ENCODE data around the gene JPT2. TPM values are rescaled to one million over a fixed set of nuclear protein-coding genes. Genes with fewer than 3 reads are reported as not detected.

The JPT2 gene
- polyA plus RNA-seq, 3 donors = 5.4 to 7.5 (median 5.8) TPM

DNA sequence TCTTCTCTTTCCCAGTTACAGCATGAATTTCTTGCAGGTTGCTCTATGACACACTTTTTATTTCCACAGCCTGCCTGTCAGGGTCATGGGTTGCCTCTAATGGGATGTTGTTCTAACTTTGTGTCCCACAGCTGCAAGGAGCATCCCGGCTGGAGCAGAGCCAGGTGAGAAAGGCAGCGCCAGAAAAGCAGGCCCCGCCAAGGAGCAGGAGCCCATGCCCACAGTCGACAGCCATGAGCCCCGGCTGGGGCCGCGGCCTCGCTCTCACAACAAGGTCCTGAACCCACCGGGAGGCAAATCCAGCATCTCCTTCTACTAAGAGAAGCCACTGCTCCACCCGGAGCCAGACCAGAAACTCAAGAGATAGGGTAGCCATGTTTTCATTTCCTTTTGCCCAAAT is 20.6 kb downstream of the JPT2 start:
- no peaks in the 10 kb centered on the region for H3K27me3 ChIP-seq (ENCODE audit: control insufficient read depth in 2 of 2, insufficient read depth in 2 of 2, low read length in 2 of 2)
- H3K9ac ChIP-seq (ENCODE audit: insufficient read depth, low read length, poor library complexity, severe bottlenecking) = no peak overlapping the region
- DNase-seq = no peak
- H3K27ac Mint-ChIP-seq = peak overlapping the region in 3 of 7 donors; percentile 17 to 63 (median 40)
- no peaks in the 10 kb centered on the region for H3K4me1 ChIP-seq (ENCODE audit: control insufficient read depth in 1 of 2, insufficient read depth in 2 of 2, low read length in 2 of 2)
- no peak overlapping the region for H3K27ac ChIP-seq (ENCODE audit: low read depth in 1 of 2, low read length in 2 of 2)
- no peaks in the 10 kb centered on the region for H3K79me2 ChIP-seq (ENCODE audit: insufficient read depth, low read length)
- H3K4me3 ChIP-seq (replicated peaks in 1 of 3; ENCODE audit: low read depth in 2 of 3, low read length in 3 of 3) = no peak overlapping the region
- H3K36me3 Mint-ChIP-seq = peaks cover 54 to 74% of the 10 kb centered on the region in 2 donors
- H3K4me3 Mint-ChIP-seq = no peak overlapping the region
- 94% methylated on average over 5 of the region's 10 CpGs for WGBS (ENCODE audit: insufficient coverage)
- peaks cover 13 to 91% of the 10 kb centered on the region in 2 donors for H3K36me3 ChIP-seq (replicated peaks in 1 of 2; ENCODE audit: control insufficient read depth in 1 of 2, insufficient read depth in 2 of 2, low read length in 2 of 2)
- intact Hi-C loops (cut with micrococcal nuclease) = no loop called here
- H3K9me3 ChIP-seq (replicated peaks in 1 of 2; ENCODE audit: control insufficient read depth in 1 of 2, insufficient read depth in 1 of 2, low read length in 2 of 2) = no peaks in the 10 kb centered on the region
- no peak overlapping the region for H2AFZ ChIP-seq (ENCODE audit: insufficient read depth, low read depth, low read length, poor library complexity, severe bottlenecking)
- TF ChIP-seq, protein P1, sequence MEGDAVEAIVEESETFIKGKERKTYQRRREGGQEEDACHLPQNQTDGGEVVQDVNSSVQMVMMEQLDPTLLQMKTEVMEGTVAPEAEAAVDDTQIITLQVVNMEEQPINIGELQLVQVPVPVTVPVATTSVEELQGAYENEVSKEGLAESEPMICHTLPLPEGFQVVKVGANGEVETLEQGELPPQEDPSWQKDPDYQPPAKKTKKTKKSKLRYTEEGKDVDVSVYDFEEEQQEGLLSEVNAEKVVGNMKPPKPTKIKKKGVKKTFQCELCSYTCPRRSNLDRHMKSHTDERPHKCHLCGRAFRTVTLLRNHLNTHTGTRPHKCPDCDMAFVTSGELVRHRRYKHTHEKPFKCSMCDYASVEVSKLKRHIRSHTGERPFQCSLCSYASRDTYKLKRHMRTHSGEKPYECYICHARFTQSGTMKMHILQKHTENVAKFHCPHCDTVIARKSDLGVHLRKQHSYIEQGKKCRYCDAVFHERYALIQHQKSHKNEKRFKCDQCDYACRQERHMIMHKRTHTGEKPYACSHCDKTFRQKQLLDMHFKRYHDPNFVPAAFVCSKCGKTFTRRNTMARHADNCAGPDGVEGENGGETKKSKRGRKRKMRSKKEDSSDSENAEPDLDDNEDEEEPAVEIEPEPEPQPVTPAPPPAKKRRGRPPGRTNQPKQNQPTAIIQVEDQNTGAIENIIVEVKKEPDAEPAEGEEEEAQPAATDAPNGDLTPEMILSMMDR (IDR thresholded peaks at IDR 0.05) = no peak
- no peaks in the 10 kb centered on the region for H3K27me3 Mint-ChIP-seq (ENCODE audit: low read depth in 3 of 3)
- H3K4me1 Mint-ChIP-seq = no peaks in the 10 kb centered on the region
- no peaks in the 10 kb centered on the region for H3K9me3 Mint-ChIP-seq
- no peak overlapping the region for H3K4me2 ChIP-seq (replicated peaks; ENCODE audit: extremely low read depth, low read length, poor library complexity, severe bottlenecking)
- no peaks in the 10 kb centered on the region for H4K20me1 ChIP-seq (ENCODE audit: insufficient read depth, low read length)

DNA sequence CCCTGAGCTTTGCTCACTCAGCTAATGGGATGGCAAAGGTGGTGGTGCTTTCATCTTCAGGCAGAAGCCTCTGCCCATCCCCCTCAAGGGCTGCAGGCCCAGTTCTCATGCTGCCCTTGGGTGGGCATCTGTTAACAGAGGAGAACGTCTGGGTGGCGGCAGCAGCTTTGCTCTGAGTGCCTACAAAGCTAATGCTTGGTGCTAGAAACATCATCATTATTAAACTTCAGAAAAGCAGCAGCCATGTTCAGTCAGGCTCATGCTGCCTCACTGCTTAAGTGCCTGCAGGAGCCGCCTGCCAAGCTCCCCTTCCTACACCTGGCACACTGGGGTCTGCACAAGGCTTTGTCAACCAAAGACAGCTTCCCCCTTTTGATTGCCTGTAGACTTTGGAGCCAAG is 22.2 kb downstream of the JPT2 start:
- H3K79me2 ChIP-seq (ENCODE audit: insufficient read depth, low read length) = no peaks in the 10 kb centered on the region
- H4K20me1 ChIP-seq (ENCODE audit: insufficient read depth, low read length) = no peaks in the 10 kb centered on the region
- no peak overlapping the region for H3K9ac ChIP-seq (ENCODE audit: insufficient read depth, low read length, poor library complexity, severe bottlenecking)
- 100% methylated on average over 3 of the region's 3 CpGs for WGBS (ENCODE audit: insufficient coverage)
- no peak overlapping the region for H3K27ac Mint-ChIP-seq
- no peak for DNase-seq
- no peak overlapping the region for H3K4me3 Mint-ChIP-seq
- H3K4me3 ChIP-seq (replicated peaks in 1 of 3; ENCODE audit: low read depth in 2 of 3, low read length in 3 of 3) = no peak overlapping the region
- H3K27me3 Mint-ChIP-seq (ENCODE audit: low read depth in 3 of 3) = no peaks in the 10 kb centered on the region
- no peak overlapping the region for H3K4me2 ChIP-seq (replicated peaks; ENCODE audit: extremely low read depth, low read length, poor library complexity, severe bottlenecking)
- H3K27ac ChIP-seq (ENCODE audit: low read depth in 1 of 2, low read length in 2 of 2) = no peak overlapping the region
- peaks cover 10% of the 10 kb centered on the region for H3K4me1 Mint-ChIP-seq
- TF ChIP-seq, protein P1 (IDR thresholded peaks at IDR 0.05) = no peak
- H3K9me3 Mint-ChIP-seq = no peaks in the 10 kb centered on the region
- H2AFZ ChIP-seq (ENCODE audit: insufficient read depth, low read depth, low read length, poor library complexity, severe bottlenecking) = no peak overlapping the region
- peaks cover 6 to 8% of the 10 kb centered on the region in 2 donors for H3K4me1 ChIP-seq (ENCODE audit: control insufficient read depth in 1 of 2, insufficient read depth in 2 of 2, low read length in 2 of 2)
- no peaks in the 10 kb centered on the region for H3K9me3 ChIP-seq (replicated peaks in 1 of 2; ENCODE audit: control insufficient read depth in 1 of 2, insufficient read depth in 1 of 2, low read length in 2 of 2)
- no peaks in the 10 kb centered on the region for H3K27me3 ChIP-seq (ENCODE audit: control insufficient read depth in 2 of 2, insufficient read depth in 2 of 2, low read length in 2 of 2)
- peaks cover 44 to 60% of the 10 kb centered on the region in 2 donors for H3K36me3 Mint-ChIP-seq
- intact Hi-C loops (cut with micrococcal nuclease) = loop anchor here (10.0 kb wide), 4 partner anchors 75 to 275 kb away; partner anchors contain the start of genes CRAMP1 (in 1 of the 2), EME2 (in 1 of the 2), IFT140 (in 1 of the 2) and MRPS34 (in 1 of the 2)
- peaks cover 8 to 75% of the 10 kb centered on the region in 2 donors for H3K36me3 ChIP-seq (replicated peaks in 1 of 2; ENCODE audit: control insufficient read depth in 1 of 2, insufficient read depth in 2 of 2, low read length in 2 of 2)
